HG02678 (cell line): ENCODE results near the gene PSMA6.
A peak's percentile ranks its signal among the peaks of the same experiment; 100 is the strongest.
"Not testable (repeated sequence)": the region's sequence is repeated elsewhere in the genome, so short reads cannot be mapped to it uniquely, and the experiment has no call there.

ENCODE experiments used
- ATAC-seq: cut with Tn5 transposase; IDR thresholded peaks from one replicate; pipeline ENCODE4 v1.9.1; 2021; ENCODE audit warnings: mild to moderate bottlenecking, moderate library complexity; ENCODE audit not compliant: unreplicated experiment

PSMA6 gene

GRCh38 chr14:35292051-35292769 is at the start of gene PSMA6:
Gene PSMA6 (plus strand): TSS chr14:35292382. CDS start chr14:35292477, 95 bp downstream.
- peak; percentile 89 for ATAC-seq

- ATAC-seq, result no peak
Measured at GRCh38 chr14:35242599-35243311, 49.4 kb upstream of the PSMA6 start.

GRCh38 chr14:35243956-35244355 is 48.2 kb upstream of the PSMA6 start:
- ATAC-seq, result no peak

DNA sequence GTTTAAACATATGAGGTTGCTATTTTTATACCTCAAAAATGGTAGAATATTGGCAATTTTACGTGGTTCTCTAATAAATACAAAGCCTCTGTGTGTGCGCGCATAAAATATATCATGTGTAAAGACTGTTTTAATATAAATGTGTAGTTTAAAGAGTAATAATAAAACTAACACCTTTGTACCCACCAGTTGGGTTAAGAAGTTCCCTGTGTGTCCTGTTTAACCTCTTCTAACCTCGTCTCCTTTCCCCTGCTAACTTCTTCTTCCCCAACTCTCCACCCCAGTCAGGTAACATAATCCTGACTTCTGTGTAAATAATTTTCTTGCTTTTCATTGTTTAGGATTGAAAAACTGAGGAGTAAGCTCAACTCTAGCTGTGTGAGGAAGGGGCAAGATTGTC is 47.6 kb upstream of the PSMA6 start:
- ATAC-seq, result no peak

DNA sequence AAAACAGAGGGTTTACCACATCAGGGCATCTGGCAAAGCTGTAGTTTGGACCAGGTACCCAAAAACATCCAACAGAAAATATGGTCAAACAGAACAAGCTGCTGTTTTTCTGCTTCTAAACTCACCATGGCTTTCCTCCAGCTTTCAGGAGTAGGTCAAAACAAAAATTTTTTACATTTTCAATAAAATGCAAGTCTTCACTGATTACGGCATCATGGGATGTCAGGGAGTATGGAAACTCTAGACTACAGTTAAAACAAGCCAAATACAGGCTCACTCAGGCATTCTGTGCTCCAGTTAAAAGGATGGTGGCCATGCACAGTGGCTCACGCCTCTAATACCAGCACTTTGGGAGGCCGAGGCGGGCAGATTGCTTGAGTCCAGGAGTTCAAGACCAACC is 47.1 kb upstream of the PSMA6 start:
- ATAC-seq, result no peak

- ATAC-seq, result peak; percentile 39
Measured at GRCh38 chr14:35247777-35248475, 44.3 kb upstream of the PSMA6 start.

- ATAC-seq, result peak; percentile 51
Measured at GRCh38 chr14:35248476-35248788, 43.8 kb upstream of the PSMA6 start.

GRCh38 chr14:35250319-35250718 is 41.9 kb upstream of the PSMA6 start:
- no peak for ATAC-seq

- ATAC-seq, result no peak
Measured at GRCh38 chr14:35252451-35252868, 39.7 kb upstream of the PSMA6 start.

DNA sequence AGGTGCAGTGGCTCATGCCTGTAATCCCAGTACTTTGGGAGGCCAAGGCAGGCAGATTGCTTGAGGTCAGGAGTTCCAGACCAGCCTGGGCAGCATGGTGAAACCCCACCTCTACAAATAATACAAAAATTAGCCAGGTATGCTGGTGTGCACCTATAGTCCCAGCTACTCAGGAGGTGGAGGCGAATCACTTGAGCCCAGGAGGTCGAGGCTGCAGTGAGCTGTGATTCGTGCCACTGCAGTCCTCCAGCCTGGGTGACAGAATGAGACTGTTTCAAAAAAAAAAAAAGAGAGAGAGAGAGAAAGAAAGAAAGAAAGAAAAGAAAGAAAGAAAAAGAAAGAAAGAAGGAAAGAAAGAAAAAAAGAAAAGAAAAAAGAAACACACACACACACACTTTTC is 39.1 kb upstream of the PSMA6 start:
- not testable (repeated sequence) for ATAC-seq

DNA sequence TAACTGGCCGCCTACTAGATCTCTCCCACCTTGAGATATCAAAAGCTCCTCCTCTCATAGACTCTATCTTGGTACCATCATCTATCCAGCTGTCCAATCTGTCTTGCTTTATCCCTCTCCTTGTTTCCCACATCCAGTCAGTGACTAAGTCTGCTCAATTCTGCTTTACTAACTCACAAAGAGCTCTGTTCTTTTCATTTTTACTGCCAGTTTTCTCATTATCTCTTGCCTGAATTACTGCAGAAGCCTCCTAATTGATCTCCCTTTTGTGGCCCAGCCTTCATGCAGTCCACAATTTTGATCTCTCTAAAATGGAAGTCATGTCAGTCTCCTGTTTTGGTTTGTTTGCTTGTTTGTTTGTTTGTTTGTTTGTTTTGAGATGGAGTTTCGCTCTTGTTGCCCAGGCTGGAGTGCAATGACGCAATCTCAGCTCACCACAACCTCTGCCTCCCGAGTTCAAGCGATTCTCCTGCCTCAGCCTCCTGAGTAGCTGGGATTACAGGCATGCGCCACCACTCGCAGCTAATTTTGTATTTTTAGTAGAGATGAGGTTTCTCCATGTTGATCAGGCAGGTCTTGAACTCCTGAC is 38.1 kb upstream of the PSMA6 start:
- ATAC-seq, result not testable (repeated sequence)

GRCh38 chr14:35254736-35255135 is 37.4 kb upstream of the PSMA6 start:
- ATAC-seq, result no peak

DNA sequence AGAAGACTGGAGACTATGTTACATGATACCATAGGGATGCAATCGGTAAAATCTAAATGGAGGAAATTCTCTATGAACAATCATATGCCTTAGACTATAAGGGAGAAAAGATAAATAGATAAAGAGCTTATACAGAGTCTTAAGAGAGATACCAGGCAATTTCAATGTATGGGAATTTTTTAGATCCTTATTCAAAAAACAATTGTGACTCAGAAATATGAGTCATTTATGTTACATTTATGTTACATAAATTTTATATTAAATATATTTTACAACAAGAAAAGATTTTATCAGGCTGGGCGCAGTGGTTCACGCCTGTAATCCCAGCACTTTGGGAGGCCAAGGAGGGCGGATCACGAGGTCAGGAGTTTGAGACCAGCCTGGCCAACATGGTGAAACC is 36.5 kb upstream of the PSMA6 start:
- ATAC-seq, result no peak

- ATAC-seq, result no peak
Measured at GRCh38 chr14:35257809-35258208, 34.4 kb upstream of the PSMA6 start.

DNA sequence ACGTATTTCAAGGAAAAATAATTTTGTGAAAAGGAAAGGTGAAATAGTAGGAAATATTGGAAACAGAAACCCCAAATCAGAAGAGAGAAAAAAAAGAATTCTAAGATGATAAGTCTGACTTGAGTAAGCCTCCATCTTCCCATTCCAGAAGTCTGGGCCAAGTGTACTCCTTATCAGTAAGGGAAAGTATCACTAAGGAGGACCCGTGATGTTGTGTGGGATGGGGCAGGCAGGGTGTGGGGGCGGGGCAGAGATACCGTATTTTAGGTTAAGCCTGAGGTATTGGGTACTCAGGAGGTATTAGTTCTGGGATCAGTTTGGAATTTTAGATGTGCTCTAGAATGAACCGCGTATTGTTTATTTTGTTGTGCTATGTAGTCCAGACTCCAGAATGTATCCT is 33.8 kb upstream of the PSMA6 start:
- ATAC-seq, result no peak

GRCh38 chr14:35261774-35262173 is 30.4 kb upstream of the PSMA6 start:
- ATAC-seq, result no peak

- no peak for ATAC-seq
Measured at GRCh38 chr14:35262436-35262835, 29.7 kb upstream of the PSMA6 start.

- no peak for ATAC-seq
Measured at GRCh38 chr14:35268946-35269345, 23.2 kb upstream of the PSMA6 start.

GRCh38 chr14:35274805-35275204 is 17.4 kb upstream of the PSMA6 start:
- ATAC-seq, result no peak

- ATAC-seq, result no peak
Measured at GRCh38 chr14:35277179-35277578, 15.0 kb upstream of the PSMA6 start.

DNA sequence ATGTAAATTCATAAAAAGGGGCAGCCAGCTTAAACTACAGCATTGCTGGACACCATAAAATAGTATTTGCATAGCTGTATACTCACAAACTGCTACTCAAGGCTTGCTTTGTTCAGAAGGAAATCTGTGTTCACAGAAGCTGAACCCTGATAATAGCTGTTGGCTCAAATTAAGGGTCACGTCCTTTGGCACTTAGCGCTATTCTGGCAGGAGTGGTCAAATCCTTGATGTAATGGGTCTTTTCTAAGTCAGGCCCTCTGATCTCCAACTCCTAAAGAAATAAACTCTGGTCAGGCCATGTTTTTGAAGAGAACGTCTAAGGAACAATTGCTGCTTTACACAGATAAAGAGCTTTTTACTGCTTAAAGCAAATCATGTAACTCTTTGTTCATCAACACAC is 12.8 kb upstream of the PSMA6 start:
- ATAC-seq, result no peak

GRCh38 chr14:35281341-35281740 is 10.8 kb upstream of the PSMA6 start:
- ATAC-seq, result no peak
